Measurements from ENCODE around the gene DCK.
A peak's percentile ranks its signal among the peaks of the same experiment; 100 is the strongest.
"Not testable (repeated sequence)": the region's sequence is repeated elsewhere in the genome, so short reads cannot be mapped to it uniquely, and the experiment has no call there.

DCK gene

DNA sequence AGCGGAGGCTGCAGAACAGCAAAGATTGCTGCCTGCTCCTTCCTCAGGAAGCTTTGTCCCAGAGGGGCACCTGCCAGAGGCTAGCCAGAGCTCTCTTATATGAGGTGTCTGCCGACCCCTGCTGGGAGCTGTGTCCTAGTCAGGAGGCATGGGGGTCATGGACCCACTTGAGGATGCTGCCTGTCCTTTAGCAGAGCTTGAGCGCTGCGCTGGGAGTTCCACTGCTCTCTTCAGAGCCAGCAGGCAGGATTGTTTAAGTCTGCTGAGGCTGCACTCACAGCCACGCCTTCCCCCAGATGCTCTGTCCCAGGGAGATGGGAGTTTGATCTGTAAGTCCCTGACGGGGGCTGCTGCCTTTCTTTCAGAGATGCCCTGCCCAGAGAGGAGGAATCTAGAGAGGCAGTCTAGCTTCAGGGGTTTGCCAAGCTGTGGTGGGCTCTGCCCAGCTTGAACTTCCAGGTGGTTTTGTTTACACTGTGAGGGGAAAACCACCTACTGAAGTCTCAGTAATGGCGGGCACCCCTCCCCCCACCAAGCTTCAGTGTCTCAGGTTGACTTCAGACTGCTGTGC, 10.9 kb downstream of the DCK start:
- peak; percentile 58 for DNase-seq

DNA sequence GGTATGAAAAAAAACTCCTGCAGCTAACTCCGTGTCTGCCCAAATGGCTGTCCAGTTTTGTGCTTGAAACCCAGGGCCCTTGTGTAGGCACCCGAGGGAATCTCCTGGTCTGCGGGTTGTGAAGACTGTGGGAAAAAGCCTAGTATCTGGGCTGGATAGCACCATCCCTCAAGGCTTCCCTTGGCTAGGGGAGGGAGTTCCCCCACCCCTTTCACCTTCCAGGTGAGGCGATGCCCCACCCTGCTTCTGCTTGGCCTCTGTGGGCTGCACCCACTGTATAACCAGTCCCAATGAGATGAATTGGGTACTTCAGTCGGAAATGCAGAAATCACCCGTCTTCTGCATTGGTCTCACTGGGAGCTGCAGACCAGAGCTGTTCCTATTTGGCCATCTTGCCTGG, 11.6 kb downstream of the DCK start:
- DNase-seq, result not testable (repeated sequence)

DNA sequence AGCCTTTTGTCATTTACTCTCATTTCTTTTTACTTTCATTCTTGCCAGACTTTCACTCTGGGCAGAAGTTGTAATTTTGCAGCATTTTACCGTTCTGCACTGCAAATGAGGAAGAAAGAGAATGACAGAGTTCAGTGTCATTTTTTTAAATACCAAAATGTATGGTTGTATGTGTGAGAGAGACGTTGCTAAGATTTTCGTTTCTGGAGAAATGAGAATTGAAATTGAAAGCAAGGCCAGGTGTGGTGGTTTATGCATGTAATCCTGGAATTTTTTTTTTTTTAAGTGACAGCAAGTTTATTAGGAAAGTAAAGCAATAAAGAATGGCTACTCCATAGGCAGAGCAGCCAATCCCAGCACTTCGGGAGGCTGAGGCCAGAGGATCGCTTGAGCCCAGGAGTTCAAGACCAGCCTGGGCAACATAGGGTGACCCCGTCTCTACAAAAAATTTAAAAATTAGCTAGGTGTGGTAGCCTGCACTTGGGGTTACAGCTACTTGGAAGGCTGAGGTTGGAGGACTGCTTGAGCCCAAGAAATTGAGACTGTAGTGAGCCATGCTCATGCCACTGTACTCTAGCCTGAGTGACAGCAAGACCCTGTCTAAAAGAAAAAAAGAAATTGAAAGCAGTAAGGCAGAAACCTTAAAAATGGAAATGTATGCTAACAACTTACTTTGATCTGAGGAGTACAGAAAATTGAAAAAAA, 12.9 kb downstream of the DCK start:
- DNase-seq, result no peak

DNA sequence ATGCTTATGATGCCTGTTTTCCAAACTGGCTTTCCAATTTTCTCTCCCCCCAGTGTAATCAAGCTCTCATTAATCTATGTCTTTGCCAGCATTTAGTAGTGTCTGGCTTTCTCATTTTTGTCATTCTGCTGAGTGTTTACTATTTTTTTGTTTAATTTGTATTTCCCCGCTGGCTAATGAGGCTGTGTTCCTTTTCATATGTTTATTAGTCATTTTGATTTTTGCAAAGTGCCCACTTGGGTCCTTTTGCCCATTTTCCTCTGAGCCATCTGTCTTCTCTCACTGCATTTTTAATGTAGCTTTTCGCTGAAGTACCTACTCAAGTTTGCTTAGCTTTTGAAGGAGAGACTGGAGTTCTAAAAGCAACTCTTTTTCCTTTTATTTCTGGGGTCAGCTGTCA, 14.7 kb downstream of the DCK start:
- no peak for DNase-seq

DNA sequence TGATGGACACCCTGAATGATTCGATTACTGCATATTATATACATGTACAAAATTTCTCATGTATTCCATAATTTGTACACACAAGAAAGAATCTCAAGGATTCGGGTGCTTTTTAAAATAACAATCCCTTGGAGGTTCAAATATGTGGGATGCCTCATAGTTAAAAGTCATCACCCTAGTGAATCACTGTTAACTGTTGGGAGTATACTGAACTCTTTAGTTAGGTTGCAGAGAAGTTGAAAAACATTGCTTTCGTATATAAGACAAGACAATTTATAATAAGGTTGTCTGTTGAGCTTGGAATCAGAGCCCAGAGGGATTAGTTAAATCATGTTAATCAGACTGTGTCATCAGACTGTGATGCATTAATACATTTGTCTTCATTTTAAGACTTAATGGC, 15.6 kb downstream of the DCK start:
- DNase-seq, result no peak

DNA sequence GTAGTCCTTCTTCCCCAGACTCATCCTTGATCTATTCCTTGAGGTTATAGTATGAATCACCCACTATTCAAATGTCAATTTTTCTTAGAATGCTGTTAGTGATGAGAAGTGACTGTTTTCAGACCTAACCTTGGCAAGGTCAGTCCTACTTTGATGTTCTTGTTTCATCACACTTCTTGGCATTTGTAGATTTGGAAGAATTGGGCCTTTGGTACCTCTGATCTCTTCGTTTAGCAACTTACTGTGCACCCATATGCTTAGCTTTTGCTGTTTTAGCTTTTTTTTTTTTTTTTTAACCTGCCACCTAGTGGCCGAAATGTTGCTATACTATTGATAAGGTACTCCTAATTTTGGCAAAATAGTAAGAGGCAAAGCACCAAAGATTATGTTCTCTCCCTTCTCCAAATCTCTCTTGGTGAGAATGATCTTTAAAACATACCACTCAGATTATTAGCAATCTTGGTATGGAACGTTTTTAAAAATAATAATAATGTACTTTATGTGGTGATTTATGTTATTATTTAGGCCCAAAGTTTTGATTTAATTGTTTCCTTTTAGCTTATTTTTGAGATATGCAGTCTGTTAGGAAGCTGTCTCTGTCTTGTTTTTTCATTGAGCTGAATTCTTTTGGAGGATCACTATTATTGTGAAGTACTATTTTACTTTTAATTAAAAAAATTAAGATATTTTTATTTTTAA, 16.6 kb downstream of the DCK start:
- DNase-seq, result peak; percentile 41

DNA sequence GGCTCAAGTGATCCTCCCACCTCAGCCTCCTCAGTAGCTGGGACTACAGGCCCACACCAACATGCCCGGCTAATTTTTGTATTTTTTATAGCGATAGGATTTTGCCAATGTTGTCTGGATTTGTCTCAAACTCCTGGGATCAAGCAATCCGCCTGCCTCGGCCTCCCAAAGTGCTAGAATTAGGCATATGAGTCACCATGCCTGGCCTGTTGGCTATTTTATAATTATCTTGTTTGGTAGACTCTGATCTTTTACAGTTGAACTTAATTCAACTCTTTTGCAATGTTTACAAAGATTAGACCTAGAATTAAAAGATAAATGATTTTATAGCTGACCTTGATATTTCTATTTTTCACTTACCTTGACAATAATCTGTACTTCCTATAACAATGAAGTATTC, 18.0 kb downstream of the DCK start:
- DNase-seq, result no peak

DNA sequence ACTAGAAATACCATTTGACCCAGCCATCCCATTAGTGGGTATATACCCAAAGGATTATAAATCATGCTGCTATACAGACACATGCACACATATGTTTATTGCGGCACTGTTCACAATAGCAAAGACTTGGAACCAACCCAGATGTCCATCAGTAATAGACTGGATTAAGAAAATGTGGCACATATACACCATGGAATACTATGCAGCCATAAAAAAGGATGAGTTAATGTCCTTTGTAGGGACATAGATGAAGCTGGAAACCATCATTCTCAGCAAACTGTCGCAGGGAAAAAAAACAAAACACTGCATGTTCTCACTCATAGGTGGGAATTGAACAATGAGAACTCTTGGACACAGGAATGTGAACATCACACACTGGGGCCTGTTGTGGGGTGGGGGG, 23.9 kb downstream of the DCK start:
- not testable (repeated sequence) for DNase-seq

DNA sequence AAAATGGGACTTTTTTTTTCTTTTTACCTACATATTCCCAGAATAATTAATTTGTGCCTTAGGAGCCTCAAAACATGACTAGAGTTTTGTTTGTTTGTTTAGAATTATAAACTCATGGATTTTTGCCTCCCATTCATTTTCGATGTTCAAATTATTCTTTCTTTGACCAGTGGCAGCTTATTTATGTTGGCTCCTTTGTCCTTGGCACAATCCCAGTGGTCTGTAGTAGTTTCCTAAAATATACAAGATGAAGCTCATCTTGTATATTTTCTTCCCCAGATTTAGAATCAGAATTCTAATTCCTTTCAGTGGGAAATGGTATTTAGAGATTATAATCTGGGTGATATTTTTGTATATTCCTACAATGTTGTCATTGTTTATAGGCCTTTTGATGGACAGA, 27.2 kb downstream of the DCK start:
- DNase-seq, result no peak

DNA sequence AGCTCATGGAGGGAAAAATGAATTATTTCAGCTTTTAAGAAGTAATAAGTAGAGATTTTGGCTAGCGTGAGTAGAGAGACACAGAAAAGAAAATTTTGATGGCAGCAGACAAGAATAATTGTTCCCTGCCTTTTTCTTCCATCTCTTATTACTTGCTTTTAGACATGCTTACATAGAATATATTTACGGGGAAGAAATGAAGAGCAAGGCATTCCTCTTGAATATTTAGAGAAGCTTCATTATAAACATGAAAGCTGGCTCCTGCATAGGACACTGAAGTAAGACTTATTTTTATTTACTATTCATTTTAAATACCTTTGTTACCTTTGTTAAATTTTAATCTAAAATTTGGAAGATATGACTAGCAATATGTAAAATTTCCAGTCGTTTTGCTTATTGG, 32.2 kb downstream of the DCK start:
- DNase-seq, result no peak

DNA sequence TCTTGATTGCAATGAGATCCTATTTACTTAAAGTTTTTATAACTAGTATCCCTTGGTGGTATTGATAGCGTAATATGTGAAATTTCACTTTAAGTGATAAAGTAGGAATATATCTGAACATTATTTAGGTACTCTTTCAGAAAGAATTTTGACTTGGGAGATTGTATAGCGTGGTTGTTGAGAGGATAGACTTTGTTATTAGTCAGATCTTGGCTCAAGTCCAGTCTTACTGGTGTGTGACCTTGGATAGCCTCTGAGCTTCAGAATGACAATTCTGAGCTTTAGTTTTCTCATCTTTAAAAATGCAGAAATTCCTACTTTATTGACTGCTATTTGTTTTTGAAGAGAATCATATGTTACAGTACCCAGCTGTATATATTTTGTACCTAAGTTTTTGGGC, 32.6 kb downstream of the DCK start:
- DNase-seq, result no peak

DNA sequence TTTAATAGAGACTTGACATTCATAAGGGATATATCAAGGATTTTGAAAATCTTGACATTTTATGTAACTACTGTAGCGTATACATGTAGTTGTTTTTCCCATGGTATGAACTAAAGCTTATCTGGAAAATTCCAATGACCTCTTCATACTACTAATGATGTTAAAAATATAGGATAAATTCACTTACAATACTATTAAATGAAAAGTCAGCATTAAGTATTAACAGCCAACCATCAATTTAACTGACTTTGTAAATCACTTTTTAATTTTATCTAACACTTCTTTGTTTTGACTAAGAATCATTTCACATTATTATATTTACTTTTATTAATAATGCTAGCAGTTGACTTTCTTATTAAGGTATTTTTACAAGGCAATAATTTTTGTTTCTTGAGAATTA, 34.2 kb downstream of the DCK start:
- DNase-seq, result no peak

DNA sequence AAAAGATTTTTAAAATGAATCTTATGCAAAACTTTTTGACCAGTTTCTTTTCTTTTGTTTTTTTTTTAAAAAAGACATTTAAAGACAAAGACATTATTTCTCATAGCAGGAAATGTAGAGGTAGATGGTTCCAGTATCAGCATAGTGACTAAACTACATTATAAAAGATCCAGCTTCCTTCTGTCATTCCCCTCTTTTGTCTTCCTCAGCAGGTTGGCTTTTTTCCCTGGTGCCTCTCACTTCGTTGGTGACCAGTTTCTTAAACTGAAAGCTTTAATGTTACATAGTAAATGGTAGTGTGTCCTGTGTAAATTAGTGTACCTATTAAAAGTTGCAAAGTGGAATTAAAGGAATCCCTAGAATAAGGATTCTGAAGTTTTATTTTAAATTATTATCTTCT, 36.1 kb downstream of the DCK start:
- no peak for DNase-seq

DNA sequence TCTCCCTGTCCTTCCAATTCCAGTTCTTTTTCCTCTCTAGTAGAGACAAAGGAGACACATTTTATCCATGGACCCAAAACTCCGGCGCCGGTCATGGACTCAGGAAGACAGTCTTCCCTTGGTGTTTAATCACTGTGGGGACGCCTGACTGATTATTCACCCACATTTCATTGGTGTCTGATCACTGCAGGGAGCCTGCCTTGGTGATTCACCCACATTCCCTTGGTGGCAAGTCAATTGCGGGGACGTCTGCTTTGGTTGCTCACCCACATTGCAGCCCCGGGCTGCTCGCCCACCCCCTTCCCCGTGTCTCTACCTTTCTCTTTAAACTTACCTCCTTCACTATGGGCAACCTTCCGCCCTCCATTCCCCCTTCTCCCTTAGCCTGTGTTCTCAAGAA, 38.7 kb downstream of the DCK start:
- not testable (repeated sequence) for DNase-seq

DNA sequence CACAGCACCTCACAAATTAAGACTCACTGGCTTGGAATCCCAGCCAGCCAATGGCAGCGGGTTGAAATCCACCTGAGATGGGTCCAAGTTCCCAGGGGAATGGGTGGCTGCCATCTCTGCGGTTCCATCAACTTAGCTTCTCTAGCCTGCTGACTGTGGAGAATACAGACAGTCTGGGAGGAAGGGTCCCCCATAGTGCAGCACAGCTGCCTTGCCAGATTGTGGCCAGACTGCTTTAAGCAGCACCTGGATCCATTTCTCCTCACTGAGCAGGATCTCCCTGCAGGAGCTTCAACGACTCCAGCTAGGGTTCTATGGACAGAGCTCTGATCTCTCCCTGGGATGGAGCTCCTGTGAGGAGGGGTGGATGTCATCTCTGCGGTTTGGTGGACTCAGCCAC, 51.8 kb downstream of the DCK start:
- DNase-seq, result no peak

DNA sequence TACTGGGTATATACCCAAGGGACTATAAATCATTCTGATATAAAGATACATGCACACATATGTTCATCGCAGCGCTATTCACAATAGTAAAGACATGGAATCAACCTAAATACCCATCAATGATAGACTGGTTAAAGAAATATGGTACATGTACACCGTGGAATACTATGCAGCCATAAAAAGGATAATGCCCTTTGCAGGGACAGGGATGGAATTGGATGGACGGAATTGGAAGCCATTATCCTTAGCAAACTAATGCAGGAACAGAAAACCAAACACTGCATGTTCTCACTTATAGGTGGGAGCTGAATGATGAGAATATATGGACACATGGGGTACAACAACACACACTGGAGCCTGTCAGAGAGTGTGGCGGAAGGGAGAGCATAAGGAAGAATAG, 55.9 kb downstream of the DCK start:
- no peak for DNase-seq

DNA sequence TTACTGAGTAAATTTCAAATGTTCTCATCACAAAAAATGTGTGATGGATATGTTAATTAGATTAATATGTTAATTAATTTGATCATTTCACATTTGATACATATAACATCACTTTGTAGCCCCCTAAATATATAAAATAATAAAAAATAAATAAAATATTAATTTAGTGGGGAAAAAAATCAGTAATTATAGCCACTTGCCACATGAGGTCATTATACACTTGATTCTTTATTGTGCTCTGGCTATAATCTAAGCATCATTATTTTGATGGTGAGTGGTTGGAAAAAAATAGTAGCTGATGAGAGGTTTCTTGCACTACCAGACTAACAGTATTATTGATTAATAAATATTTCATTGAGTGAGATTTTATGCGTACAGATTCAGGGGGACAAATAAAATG, 57.4 kb downstream of the DCK start:
- DNase-seq, result no peak

DNA sequence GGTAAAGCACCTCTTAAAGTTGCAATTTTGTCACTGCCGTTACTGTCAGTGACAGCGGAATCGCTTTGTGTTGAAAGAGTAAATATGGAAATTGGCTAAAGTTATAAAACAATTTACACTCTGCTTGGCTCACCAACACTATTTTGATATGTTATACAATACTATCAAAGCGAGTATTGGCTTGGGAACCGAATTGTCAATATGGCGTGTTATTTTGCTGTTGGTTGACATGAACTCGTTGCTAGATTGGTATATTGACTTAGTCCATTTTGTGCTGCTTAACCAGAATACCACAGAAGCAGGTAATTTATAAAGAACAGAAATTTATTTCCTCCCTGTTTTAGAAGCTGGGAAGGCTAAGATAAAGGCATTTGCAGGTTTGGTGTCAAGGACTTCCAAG, 58.6 kb downstream of the DCK start:
- no peak for DNase-seq

DNA sequence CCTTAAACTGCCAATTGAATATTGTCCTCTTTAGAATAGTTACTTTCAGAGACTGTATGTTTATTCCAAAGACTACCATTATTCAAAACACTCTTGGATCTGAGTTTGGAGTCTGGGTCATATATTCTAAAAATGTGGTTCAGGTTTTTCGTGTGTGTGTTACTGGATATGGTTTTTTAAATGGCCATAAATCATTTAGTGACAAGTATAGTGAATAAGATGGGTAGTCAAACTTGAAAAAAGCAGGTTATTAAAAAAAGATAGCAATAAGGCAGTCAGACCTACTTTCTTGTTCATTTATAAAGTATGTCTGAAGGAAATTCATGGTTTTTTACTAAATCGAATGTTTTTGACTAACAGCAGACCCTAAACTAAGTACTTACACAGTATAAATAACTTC, 59.3 kb downstream of the DCK start:
- no peak for DNase-seq

DNA sequence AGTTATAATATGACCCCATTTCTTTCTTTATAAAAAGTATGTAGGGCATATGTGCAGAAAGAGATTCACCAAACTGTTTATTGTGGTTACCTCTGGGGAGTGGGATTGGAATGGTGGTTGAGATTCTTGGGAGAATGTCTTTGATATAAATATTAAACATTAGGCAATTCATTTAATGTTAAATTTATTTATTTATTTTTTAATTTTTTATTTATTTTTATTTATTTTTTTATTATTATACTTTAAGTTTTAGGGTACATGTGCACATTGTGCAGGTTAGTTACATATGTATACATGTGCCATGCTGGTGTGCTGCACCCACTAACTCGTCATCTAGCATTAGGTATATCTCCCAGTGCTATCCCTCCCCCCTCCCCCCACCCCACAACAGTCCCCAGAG, 60.2 kb downstream of the DCK start:
- DNase-seq, result not testable (repeated sequence)

DNA sequence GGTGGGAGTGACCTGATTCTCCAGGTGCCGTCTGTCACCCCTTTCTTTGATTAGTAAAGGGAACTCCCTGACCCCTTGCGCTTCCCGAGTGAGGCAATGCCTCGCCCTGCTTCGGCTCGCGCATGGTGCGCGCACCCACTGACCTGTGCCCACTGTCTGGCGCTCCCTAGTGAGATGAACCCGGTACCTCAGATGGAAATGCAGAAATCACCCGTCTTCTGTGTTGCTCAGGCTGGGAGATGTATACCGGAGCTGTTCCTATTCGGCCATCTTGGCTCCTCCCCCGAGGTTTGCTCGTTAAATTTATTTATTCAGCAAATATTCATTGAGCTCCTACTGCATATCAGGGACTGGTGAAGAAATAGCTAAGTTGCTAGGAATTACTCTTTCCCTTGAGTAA, 66.1 kb downstream of the DCK start:
- not testable (repeated sequence) for DNase-seq

DNA sequence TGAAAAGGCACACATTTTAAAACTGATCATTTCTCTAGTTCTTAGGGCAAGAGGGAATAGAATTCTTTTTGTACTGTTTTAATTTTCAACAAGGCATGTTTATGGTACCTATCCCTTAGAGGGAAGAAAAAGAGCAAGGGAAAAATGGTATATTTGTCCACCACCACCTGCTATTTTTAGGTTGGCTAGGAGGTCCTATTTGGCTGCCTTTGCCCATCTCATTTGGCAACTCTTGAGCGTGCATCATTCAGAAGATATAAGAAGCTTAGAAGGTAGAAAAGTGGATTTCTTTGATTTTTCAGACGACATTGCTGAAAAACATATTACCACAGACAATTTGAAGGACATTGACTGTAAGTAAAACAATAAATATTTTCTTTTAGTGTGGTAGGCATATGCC, 69.0 kb downstream of the DCK start:
- DNase-seq, result no peak

DNA sequence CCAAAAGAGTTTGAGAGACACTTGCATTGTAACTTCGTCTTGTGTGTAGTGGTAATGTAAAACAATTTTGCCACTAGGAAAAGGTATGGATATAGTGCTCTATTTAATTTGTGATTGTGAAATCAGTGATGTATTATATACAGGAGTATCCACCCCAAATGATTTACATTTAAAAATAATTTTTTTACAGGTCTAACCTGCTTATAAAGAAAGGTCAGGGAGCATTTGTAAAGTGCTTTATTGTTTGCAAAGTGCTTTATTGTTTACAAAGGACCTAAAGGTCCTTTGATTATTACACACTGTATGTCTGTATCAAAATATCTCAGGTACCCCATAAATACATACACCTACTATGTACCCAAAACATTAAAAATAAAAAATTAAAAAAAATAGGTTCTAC, 70.3 kb downstream of the DCK start:
- DNase-seq, result no peak

DNA sequence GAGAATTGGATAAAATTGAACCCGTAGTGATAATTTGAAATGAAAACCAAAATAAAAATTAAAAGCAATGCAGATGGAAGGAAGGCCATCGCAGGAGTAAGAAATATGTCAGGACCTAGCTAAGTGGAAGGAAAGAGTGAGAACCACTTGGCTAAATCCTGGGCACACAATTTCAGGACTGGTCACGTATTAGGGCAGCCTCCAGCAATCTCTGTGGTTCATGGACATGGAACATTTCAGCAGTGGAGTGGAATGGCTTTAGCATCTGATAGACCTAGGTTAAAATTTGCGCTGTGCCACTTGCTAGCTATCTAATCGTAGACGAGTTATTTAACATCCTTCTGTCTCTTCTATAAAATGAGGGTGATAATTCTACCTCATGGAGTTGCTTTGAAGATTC, 71.1 kb downstream of the DCK start:
- DNase-seq, result no peak

Measured in central memory CD4-positive, alpha-beta T cell (primary cell).